Natural killer cell treated with Interleukin-12 subunit alpha and Interleukin-12 subunit beta and Interleukin-15 and Interleukin-18, amount 100 ng/mL, for 72 hours (primary cell): ENCODE measurements around the gene SLC18A3. TPM values are rescaled to one million over a fixed set of nuclear protein-coding genes. Genes with fewer than 3 reads are reported as not detected.
A peak's percentile ranks its signal among the peaks of the same experiment; 100 is the strongest.

Experiments
- ATAC-seq, 2 donors: fragments of 150-1000 bp; cut with Tn5 transposase in 1 of 2; sonication (Bioruptor Pico), chemical (Tn5 transposase) in 1 of 2; 2 replicates each; pipeline ENCODE4 v1.10.0; 2021
- DNase-seq: peaks from one replicate; pipeline ENCODE4 v3.0.0; 2022; ENCODE audit warnings: low spot score
- H3K27ac Mint-ChIP-seq, 2 donors: 1 replicate in 1 of 2; 2 replicates in 1 of 2; pipeline ENCODE4 v1.8.0; 2022; ENCODE audit warnings: mixed read lengths in 2 of 2, mild to moderate bottlenecking in 1 of 2, moderate library complexity in 1 of 2
- H3K27me3 Mint-ChIP-seq, 2 donors: 1 replicate in 1 of 2; 2 replicates in 1 of 2; pipeline ENCODE4 v1.8.0; 2022; ENCODE audit warnings: mixed read lengths in 2 of 2
- H3K36me3 Mint-ChIP-seq: one replicate; pipeline ENCODE4 v1.8.0; 2022; ENCODE audit warnings: mixed read lengths
- H3K4me1 Mint-ChIP-seq, 2 donors: 1 replicate in 1 of 2; 2 replicates in 1 of 2; pipeline ENCODE4 v1.8.0; 2022; ENCODE audit warnings: low read depth in 2 of 2, mixed read lengths in 2 of 2, mild to moderate bottlenecking in 1 of 2
- H3K4me3 Mint-ChIP-seq: one replicate; pipeline ENCODE4 v1.8.0; 2022; ENCODE audit warnings: mixed read lengths
- H3K9me3 Mint-ChIP-seq: 2 replicates; pipeline ENCODE4 v1.8.0; 2022; ENCODE audit warnings: mixed read lengths
- total RNA-seq, 2 donors: library from RNA; stranded (reverse); gene quantifications; one replicate each; pipeline ENCODE4 v1.2.3, GENCODE V29; 2022

The SLC18A3 gene
- total RNA-seq, 2 donors from 2014 or later = not detected

DNA sequence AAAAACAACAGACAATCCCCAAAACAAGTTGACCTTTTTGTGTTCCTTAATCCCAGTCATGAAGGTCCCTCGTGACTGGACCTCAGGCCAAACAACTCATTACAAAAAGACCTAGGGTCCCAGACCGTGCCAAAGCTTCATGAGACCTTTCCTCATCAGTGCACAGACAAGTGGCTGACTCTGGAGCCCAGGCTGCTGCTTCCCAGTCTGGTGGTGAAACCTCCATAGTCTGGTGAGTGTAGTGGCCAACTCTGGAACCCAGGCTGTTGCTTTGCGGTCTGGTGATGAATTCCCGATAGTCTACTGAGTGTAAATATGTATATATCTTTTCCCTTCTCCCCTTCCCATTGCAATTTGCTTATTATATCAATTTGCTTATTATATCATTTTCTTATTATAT lies 22.1 kb upstream of the SLC18A3 start:
- Mint-ChIP-seq H3K4me3 (no peak overlapping the region), H3K4me1 (peaks cover 0 to under 1% of the 10 kb centered on the region in 2 donors), H3K27ac (no peak overlapping the region), H3K27me3 (peaks cover 43 to 52% of the 10 kb centered on the region in 2 donors), H3K36me3 (no peaks in the 10 kb centered on the region), H3K9me3 (no peaks in the 10 kb centered on the region)
- ATAC-seq = no peak
- DNase-seq = no peak

DNA sequence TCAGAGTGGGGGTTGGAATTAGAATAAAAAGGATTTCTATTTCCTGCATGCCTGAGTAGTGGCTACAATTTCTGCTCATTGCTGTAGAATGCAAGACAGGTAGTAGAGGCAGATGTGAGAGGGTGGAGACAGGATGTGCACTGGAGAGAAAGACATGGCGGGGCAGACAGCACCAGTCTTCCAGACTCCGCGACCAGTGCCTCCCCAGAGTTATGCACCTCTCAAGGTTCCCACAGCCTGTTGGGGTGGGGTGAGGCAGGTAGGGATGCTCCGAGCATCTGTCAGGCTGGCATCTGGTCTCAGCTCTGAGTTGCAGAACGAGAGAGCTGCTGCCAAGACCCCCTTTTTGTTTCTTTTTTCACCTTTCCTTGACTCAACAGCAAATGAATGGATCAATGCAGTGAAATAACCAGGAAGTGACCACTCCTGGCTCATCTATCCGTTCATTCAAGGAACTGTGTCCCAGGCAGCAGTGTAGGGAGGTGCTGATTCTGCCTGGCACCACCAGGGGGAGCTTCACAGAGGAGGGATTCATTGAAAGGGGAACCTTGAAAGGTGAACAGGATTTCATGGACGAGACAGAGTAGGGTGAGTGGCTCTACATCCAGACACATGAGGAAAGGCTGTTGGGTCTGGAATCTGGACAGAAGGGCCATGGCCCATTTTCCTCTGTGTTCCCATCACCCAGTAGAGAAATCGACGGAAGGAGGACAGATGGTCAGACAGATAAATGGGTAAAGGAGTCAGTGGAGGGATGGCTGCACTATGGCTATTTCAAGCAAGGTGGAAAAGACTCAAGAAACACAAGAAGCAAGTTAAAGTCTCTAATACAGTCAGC lies 17.2 kb upstream of the SLC18A3 start:
- no peak overlapping the region for H3K27ac Mint-ChIP-seq
- no peaks in the 10 kb centered on the region for H3K9me3 Mint-ChIP-seq
- H3K4me3 Mint-ChIP-seq = no peak overlapping the region
- peak; percentile 70 for DNase-seq
- no peaks in the 10 kb centered on the region for H3K36me3 Mint-ChIP-seq
- H3K4me1 Mint-ChIP-seq = peaks cover 0 to 4% of the 10 kb centered on the region in 2 donors
- H3K27me3 Mint-ChIP-seq = peaks cover 25 to 33% of the 10 kb centered on the region in 2 donors
- ATAC-seq = peak; percentile 63 to 68

DNA sequence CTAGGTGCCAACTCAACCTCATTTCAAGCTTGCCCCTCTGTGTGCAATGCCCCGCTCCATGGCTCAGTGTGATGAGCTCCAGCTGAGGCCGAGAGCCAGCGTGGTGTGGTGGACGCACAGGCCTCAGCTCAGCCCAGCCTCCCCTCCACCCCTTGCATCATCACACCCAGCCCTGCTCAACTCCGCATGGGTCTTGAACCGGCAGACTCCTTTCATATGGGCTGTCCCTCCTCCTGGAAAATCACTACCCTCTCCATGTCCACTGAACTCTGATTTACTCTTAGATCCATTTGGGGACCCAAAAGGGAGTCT lies 16.6 kb upstream of the SLC18A3 start:
- Mint-ChIP-seq H3K4me1 (peaks cover 0 to 4% of the 10 kb centered on the region in 2 donors), H3K9me3 (no peaks in the 10 kb centered on the region), H3K36me3 (no peaks in the 10 kb centered on the region), H3K27ac (no peak overlapping the region), H3K4me3 (no peak overlapping the region), H3K27me3 (peaks cover 25 to 31% of the 10 kb centered on the region in 2 donors)
- DNase-seq (no peak), ATAC-seq (no peak)

DNA sequence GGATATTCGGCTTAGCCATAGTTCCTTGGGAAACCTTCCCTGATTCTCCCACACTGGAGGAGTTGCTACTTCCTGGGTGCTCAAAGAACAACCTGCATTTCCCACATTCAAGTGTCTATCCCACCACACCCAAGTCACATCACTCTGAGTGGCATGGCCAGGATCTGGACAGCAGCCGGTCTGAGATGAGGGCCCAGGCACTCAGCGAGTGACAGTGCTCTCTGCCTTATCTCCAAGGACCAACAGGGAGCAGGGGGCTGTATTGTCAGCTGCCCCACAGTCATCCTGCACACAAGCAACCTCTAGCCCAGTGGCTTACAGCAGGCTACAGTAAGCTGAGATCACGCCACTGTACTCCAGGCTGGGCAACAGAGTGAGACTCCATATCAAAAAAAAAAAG lies 16.1 kb upstream of the SLC18A3 start:
- no peaks in the 10 kb centered on the region for H3K9me3 Mint-ChIP-seq
- peaks cover 0 to 4% of the 10 kb centered on the region in 2 donors for H3K4me1 Mint-ChIP-seq
- no peak for DNase-seq
- no peak overlapping the region for H3K27ac Mint-ChIP-seq
- no peak overlapping the region for H3K4me3 Mint-ChIP-seq
- no peak for ATAC-seq
- peaks cover 25 to 31% of the 10 kb centered on the region in 2 donors for H3K27me3 Mint-ChIP-seq
- H3K36me3 Mint-ChIP-seq = no peaks in the 10 kb centered on the region

DNA sequence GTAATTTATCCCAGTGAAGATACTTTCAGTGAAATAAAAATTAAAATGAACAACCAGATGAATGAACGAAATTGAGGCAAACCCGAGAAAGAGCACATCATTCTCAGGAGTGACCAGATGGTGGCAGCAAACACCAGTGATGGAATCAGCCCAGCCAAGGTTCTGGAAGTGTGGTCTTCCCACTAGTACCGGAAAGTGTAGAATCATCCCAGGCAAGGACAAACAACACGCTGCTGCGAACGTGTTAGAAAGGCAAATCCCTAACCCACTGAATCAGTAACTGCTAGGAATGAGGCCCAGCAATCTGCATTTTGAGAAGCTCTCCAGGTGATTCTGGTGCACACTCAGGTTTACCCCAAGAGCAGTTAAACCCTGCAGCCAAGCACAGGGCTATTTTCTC lies 15.5 kb upstream of the SLC18A3 start:
- H3K9me3 Mint-ChIP-seq = no peaks in the 10 kb centered on the region
- no peak for ATAC-seq
- H3K27me3 Mint-ChIP-seq = peaks cover 25 to 27% of the 10 kb centered on the region in 2 donors
- H3K36me3 Mint-ChIP-seq = no peaks in the 10 kb centered on the region
- H3K4me1 Mint-ChIP-seq = peaks cover 0 to 4% of the 10 kb centered on the region in 2 donors
- no peak overlapping the region for H3K4me3 Mint-ChIP-seq
- DNase-seq = no peak
- H3K27ac Mint-ChIP-seq = no peak overlapping the region

DNA sequence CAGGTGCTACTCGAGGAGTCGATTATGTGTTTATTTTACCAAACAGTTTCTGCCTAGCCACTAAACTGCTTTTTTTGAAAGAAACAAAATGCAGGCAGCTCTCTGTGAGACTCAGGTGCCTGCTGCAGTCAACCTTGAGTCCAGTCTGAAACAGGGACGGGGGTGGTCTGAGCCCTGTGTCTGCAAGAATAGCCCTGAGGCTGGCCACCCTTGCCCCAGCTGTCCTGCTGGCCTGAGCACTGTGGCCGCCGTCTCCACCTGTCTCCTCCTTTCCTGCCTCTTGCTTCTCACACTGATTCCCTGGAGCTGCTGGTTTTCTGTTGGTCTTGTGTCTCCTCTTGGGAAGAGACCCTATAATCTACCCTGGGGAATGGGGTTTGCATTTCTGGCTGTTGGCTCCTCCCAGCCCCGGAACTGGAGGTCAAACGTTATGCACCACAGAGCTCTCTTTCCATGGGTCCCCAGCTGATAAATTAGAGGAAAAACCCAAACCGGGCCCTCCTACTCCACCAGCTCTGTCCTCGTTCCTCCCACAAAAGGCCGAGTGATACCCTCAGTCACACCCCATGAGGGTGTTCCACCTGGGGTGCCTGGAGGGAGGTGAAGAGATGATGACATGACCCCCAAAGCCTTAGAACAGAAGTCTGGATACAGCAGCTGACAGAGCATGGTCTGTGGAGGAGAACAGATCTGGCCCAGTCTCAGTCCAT lies 15.0 kb upstream of the SLC18A3 start:
- DNase-seq (peak; percentile 44), ATAC-seq (no peak)
- peaks cover 0 to 4% of the 10 kb centered on the region in 2 donors for H3K4me1 Mint-ChIP-seq
- no peaks in the 10 kb centered on the region for H3K36me3 Mint-ChIP-seq
- H3K9me3 Mint-ChIP-seq = no peaks in the 10 kb centered on the region
- peaks cover 19 to 24% of the 10 kb centered on the region in 2 donors for H3K27me3 Mint-ChIP-seq
- H3K27ac Mint-ChIP-seq = no peak overlapping the region
- no peak overlapping the region for H3K4me3 Mint-ChIP-seq

DNA sequence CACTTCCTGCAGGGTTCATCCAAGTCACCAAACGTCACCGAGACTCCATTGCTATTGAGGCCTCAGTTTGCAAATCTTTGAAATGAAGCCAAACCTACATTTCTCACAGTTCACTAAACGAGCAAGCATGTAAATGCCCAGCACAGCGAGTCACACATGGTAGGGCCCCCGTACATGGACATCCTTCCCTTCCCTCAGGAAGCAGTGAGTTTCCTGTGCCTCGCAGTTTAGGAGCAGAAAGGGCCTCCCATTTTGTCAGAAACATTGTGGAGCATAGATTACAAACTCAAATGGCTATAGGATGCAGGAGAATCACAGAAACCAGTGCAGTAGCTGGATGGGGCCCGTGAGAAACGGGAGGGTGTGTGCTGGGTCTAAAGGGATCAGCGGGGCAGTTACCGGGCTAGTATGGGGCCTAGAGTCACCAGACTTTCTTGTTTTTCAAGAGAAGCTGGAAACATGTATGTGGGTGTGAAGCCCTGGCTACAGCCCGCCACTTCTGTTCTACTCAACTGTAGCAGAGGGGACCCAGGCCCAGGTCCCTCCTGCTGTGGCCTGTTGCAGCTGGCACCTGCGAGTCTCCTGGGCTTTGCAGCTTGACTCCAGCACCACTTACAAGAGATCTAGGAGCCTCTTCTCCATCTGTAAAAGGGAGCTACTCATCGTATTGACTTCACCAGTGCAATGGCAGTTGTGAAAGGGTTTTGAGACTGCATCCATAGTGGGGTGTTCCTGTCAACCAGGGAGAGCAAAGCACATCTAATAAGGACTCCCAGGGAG lies 14.2 kb upstream of the SLC18A3 start:
- Mint-ChIP-seq H3K4me1 (peaks cover 0 to 4% of the 10 kb centered on the region in 2 donors), H3K36me3 (no peaks in the 10 kb centered on the region), H3K4me3 (no peak overlapping the region), H3K27ac (no peak overlapping the region), H3K9me3 (no peaks in the 10 kb centered on the region), H3K27me3 (peaks cover 12 to 26% of the 10 kb centered on the region in 2 donors)
- ATAC-seq (no peak), DNase-seq (no peak)

DNA sequence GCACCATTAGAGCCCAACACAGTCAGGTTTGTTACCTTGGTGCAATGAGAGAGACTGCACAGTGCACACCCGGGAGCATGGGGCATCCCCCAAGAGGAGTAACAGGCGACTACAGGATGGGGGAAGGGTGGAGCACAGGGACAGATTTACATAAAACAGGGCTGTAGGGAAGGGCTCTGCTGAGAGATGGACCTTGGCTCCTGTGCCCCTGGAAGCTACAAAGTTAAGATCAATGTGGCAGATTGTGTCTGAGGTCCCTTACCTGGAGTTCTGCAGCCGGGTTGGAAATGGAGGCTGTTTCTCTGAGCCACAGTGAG lies 13.7 kb upstream of the SLC18A3 start:
- H3K36me3 Mint-ChIP-seq = no peaks in the 10 kb centered on the region
- H3K9me3 Mint-ChIP-seq = no peaks in the 10 kb centered on the region
- H3K27ac Mint-ChIP-seq = no peak overlapping the region
- DNase-seq (peak; percentile 31), ATAC-seq (no peak)
- no peak overlapping the region for H3K4me3 Mint-ChIP-seq
- H3K27me3 Mint-ChIP-seq = peaks cover 7 to 25% of the 10 kb centered on the region in 2 donors
- H3K4me1 Mint-ChIP-seq = peaks cover 0 to 4% of the 10 kb centered on the region in 2 donors

DNA sequence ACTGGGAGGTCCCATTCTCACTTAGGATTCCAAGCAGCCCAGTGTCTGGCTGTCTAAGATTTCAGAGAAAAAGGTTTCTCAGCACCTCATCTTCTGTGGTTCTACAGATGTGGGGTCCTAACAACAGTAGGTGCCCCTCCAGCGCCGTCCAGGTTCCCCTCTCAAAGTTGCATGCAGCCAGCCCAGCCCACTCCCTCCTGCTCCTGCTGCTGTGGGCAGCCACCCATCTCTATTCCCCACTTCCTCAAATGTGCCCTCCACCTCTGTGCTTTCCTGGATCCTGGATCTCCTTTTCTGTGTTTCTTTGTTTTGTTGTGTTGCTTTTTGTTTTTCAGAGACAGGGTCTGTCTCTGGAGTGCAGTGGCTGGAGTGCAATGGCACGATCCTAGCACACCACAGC lies 13.3 kb upstream of the SLC18A3 start:
- H3K4me3 Mint-ChIP-seq = no peak overlapping the region
- no peak overlapping the region for H3K27ac Mint-ChIP-seq
- H3K27me3 Mint-ChIP-seq = peaks cover 6 to 22% of the 10 kb centered on the region in 2 donors
- ATAC-seq (no peak), DNase-seq (peak; percentile 34)
- no peaks in the 10 kb centered on the region for H3K36me3 Mint-ChIP-seq
- no peaks in the 10 kb centered on the region for H3K9me3 Mint-ChIP-seq
- H3K4me1 Mint-ChIP-seq = peaks cover 0 to 4% of the 10 kb centered on the region in 2 donors

DNA sequence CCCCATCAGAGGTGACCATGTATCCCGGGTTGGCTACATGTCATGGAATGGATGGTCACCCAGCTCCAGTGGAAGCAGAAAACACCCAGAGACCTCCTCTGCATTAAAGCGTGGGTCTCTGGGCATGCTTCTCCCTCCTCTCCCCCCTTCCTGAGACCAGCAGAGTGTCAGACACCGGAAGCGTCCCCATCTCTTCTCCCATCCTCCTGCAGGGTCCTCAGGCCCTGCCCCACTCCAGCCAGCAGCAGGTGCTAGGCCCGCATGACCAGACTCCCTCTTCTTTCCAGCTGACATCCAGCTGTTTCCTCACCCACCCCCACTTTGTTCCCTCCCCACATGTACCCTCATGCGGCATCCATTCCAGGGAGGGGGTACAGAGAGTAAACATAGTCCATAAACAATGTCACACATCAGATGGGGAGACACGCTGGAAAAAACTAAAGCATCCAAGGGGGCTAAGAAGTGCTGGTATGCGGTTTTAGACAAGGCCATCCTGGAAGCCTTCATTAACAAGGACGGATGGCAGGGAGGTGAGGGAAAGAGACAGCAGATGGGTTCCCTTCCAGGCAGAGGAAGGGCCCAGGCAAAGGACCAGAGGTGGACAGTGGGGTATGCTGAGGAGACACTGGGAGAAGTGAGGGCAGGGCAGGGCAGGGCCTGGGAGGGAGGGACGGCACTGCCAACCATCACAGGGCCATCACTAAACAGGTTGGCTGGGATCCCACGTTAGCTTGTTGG lies 12.5 kb upstream of the SLC18A3 start:
- Mint-ChIP-seq H3K36me3 (no peaks in the 10 kb centered on the region), H3K27me3 (peaks cover 7 to 21% of the 10 kb centered on the region in 2 donors), H3K27ac (no peak overlapping the region), H3K4me1 (peaks cover 0 to 4% of the 10 kb centered on the region in 2 donors), H3K9me3 (no peaks in the 10 kb centered on the region), H3K4me3 (no peak overlapping the region)
- DNase-seq (peak; percentile 35), ATAC-seq (no peak)

DNA sequence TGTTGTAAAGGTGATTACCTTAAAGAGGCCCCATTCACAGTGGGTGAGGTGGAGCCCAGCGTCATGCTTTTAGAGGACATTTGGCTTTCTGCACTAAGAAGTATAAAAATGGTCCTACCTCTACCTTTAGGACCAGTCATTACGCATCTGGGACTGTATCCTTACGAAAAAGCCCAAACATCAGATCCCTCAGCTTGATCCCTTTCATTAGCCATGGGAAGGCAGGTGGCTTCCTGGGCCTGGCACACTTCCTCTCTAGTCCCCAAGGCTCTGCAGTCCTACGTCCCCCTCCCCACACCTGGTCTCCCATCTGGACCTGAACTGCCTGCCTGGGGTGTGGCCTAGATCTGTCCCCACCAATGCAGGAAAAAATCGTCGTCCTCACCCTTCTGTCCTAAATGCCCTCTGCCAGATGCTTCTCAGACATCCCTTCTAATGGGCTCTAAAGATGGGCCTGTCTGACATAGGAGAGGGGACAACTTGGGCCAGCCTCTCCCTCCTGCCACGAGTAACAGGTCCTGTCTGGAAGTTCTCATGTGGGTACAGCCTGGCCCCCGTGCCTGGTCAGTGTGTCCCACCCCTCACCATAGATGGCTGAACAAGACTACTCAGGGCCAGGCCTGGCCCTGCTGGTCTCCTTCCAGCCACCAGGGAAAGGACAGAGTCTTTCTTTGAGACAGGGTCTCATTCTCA lies 11.8 kb upstream of the SLC18A3 start:
- peaks cover 15 to 22% of the 10 kb centered on the region in 2 donors for H3K27me3 Mint-ChIP-seq
- ATAC-seq (peak in 1 of 2 donors; percentile 29), DNase-seq (peak; percentile 45)
- H3K4me1 Mint-ChIP-seq = no peaks in the 10 kb centered on the region
- no peaks in the 10 kb centered on the region for H3K9me3 Mint-ChIP-seq
- H3K36me3 Mint-ChIP-seq = no peaks in the 10 kb centered on the region
- H3K27ac Mint-ChIP-seq = no peak overlapping the region
- H3K4me3 Mint-ChIP-seq = no peak overlapping the region

DNA sequence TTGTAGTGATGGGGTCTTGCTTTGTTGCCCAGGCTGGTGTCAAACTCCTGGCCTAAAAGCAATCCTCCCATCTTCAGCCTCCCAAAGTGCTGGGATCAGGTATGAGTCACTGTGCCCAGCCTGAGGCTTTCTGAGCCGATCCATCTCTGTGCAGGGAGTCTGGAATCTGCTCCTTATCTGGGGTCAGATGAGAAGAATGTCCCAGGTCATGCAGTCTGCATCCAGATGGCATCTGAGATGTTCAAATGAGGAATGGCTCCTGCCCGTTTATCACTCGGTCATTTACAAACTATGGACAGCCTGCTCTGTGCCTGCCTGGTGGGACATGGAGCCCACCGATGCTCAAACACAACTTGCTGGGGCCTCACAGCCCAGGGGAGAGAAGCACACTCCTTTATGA lies 11.1 kb upstream of the SLC18A3 start:
- Mint-ChIP-seq H3K4me3 (no peak overlapping the region), H3K36me3 (no peaks in the 10 kb centered on the region), H3K9me3 (no peaks in the 10 kb centered on the region), H3K27me3 (peaks cover 21 to 23% of the 10 kb centered on the region in 2 donors), H3K27ac (no peak overlapping the region), H3K4me1 (no peaks in the 10 kb centered on the region)
- peak; percentile 35 for DNase-seq
- no peak for ATAC-seq

DNA sequence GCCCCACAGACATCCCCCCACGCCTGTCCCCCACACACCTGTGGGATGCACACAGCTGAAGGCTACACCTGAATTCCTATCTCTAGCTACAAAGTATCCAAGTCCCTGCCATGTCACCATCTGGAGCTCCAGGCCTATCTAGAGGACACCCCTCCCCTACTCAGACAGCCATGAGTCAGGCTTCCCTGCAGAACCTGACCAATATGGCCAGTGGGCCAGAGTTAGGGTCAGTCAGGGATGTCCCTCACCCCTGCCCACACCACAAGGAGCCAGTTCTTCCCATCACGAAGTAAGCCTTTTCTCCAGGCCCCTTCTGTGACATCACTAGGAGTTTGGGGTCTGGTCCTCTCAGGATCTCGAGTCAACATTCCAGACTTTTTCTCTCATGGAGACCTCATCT lies 10.6 kb upstream of the SLC18A3 start:
- H3K9me3 Mint-ChIP-seq = no peaks in the 10 kb centered on the region
- H3K27me3 Mint-ChIP-seq = peaks cover 23 to 25% of the 10 kb centered on the region in 2 donors
- H3K4me1 Mint-ChIP-seq = no peaks in the 10 kb centered on the region
- H3K4me3 Mint-ChIP-seq = no peak overlapping the region
- H3K27ac Mint-ChIP-seq = no peak overlapping the region
- H3K36me3 Mint-ChIP-seq = no peaks in the 10 kb centered on the region
- ATAC-seq (no peak), DNase-seq (no peak)
